Endodermal cell (in vitro differentiated cells): ENCODE measurements around the gene FILIP1. TPM values are rescaled to one million over a fixed set of nuclear protein-coding genes. Genes with fewer than 3 reads are reported as not detected.

Experiments
- DNase-seq: peaks from one replicate; pipeline ENCODE4 v3.0.0-alpha.2; 2017
- H3K27ac ChIP-seq: 2 replicates; pipeline ENCODE4 v1.5.1; 2013; ENCODE audit warnings: mild to moderate bottlenecking, low read depth, low read length, moderate library complexity
- H3K27me3 ChIP-seq: 2 replicates; pipeline ENCODE4 v1.6.1; 2013; ENCODE audit warnings: mild to moderate bottlenecking, low read length, moderate library complexity; ENCODE audit not compliant: insufficient read depth, control insufficient read depth, poor library complexity, severe bottlenecking
- H3K36me3 ChIP-seq: 2 replicates; pipeline ENCODE4 v1.7.0; 2013; ENCODE audit warnings: mild to moderate bottlenecking, low read length, moderate library complexity; ENCODE audit not compliant: control insufficient read depth, insufficient read depth
- H3K4me1 ChIP-seq: one replicate; pipeline ENCODE4 v1.7.0; 2013; ENCODE audit warnings: low read length; ENCODE audit not compliant: control insufficient read depth, insufficient read depth
- H3K4me3 ChIP-seq: 2 replicates; pipeline ENCODE4 v1.5.1; 2013; ENCODE audit warnings: mild to moderate bottlenecking, low read length, moderate library complexity
- H3K9ac ChIP-seq: 2 replicates; pipeline ENCODE4 v1.6.1; 2013; ENCODE audit warnings: mild to moderate bottlenecking, low read length, moderate library complexity; ENCODE audit not compliant: poor library complexity, severe bottlenecking; ENCODE audit errors: extremely low read depth
- H3K9me3 ChIP-seq: 2 replicates; pipeline ENCODE4 v1.6.1; 2013; ENCODE audit warnings: mild to moderate bottlenecking, low read length, moderate library complexity; ENCODE audit not compliant: control insufficient read depth
- H3K27ac Mint-ChIP-seq: 2 replicates; pipeline ENCODE4 v1.8.0; 2020; ENCODE audit warnings: mixed read lengths
- H3K27me3 Mint-ChIP-seq: 2 replicates; pipeline ENCODE4 v1.8.0; 2021; ENCODE audit warnings: mild to moderate bottlenecking, mixed read lengths; ENCODE audit not compliant: insufficient read depth
- H3K36me3 Mint-ChIP-seq: 2 replicates; pipeline ENCODE4 v1.8.0; 2020; ENCODE audit warnings: low read depth, mixed read lengths
- H3K4me1 Mint-ChIP-seq: 2 replicates; pipeline ENCODE4 v1.8.0; 2020; ENCODE audit warnings: mixed read lengths
- H3K4me3 Mint-ChIP-seq: 2 replicates; pipeline ENCODE4 v1.8.0; 2020; ENCODE audit warnings: mild to moderate bottlenecking, moderate library complexity, mixed read lengths
- H3K9me3 Mint-ChIP-seq: 2 replicates; pipeline ENCODE4 v1.8.0; 2020; ENCODE audit warnings: mild to moderate bottlenecking, mixed read lengths
- CTCF ChIP-seq: fragments of 200-600 bp; sonication (generic); conservative IDR thresholded peaks from 2 replicates; pipeline ENCODE4 v1.5.0; 2021; ENCODE audit warnings: antibody characterized with exemption, mild to moderate bottlenecking
- WGBS, 2 experiments: methylation state at CpG; one replicate each; pipeline versions ENCODE4 v1.1.5 to v1.1.7; 2013; ENCODE audit warnings: missing lambda C conversion rate in 2 of 2, mixed read lengths in 1 of 2; ENCODE audit not compliant: insufficient coverage in 1 of 2, insufficient read length in 1 of 2; 5-methylcytosine and 5-hydroxymethylcytosine counted together
- total RNA-seq, 2 donors: library from RNA; stranded (reverse); fragmentation: NEBNext Ultra II Directional in 1 of 2; extraction: Animal tissue kit (Norgen Biotek cat#: 25700) in 1 of 2; gene quantifications; 2 replicates in 1 of 2; 3 replicates in 1 of 2; pipeline ENCODE4 v1.2.1, GENCODE V29; 2021

FILIP1 gene
- total RNA-seq, 2 donors from 2014 or later: 0.35 TPM

GRCh38 chr6:75499640-75500039, 6.0 kb upstream of the FILIP1 start:
- no peaks in the 10 kb centered on the region for H3K27me3 ChIP-seq
- no peak overlapping the region for H3K4me3 ChIP-seq
- TF ChIP-seq CTCF: no peak
- Mint-ChIP-seq H3K4me1 (no peaks in the 10 kb centered on the region), H3K4me3 (no peak overlapping the region), H3K36me3 (no peaks in the 10 kb centered on the region), H3K27me3 (no peaks in the 10 kb centered on the region), H3K27ac (no peak overlapping the region), H3K9me3 (no peaks in the 10 kb centered on the region)
- 90% methylated on average over 4 of the region's 4 CpGs for WGBS, 2 experiments
- H3K27ac ChIP-seq: no peak overlapping the region
- H3K4me1 ChIP-seq: no peaks in the 10 kb centered on the region
- H3K9me3 ChIP-seq: no peaks in the 10 kb centered on the region
- no peaks in the 10 kb centered on the region for H3K36me3 ChIP-seq
- no peak for DNase-seq
- H3K9ac ChIP-seq: no peak overlapping the region

- no peaks in the 10 kb centered on the region for H3K9me3 Mint-ChIP-seq
- no peak overlapping the region for H3K4me3 ChIP-seq
- H3K4me1 ChIP-seq: no peaks in the 10 kb centered on the region
- H3K4me1 Mint-ChIP-seq: no peaks in the 10 kb centered on the region
- H3K4me3 Mint-ChIP-seq: no peak overlapping the region
- no peak for DNase-seq
- H3K27me3 Mint-ChIP-seq: no peaks in the 10 kb centered on the region
- no peaks in the 10 kb centered on the region for H3K9me3 ChIP-seq
- H3K9ac ChIP-seq: no peak overlapping the region
- no peaks in the 10 kb centered on the region for H3K27me3 ChIP-seq
- H3K36me3 ChIP-seq: no peaks in the 10 kb centered on the region
- H3K36me3 Mint-ChIP-seq: no peaks in the 10 kb centered on the region
- TF ChIP-seq CTCF: no peak
- WGBS, 2 experiments: 78 to 88% methylated on average over 1 of the region's 1 CpG
- no peak overlapping the region for H3K27ac Mint-ChIP-seq
- H3K27ac ChIP-seq: no peak overlapping the region
Observed at GRCh38 chr6:75498862-75499261, 5.3 kb upstream of the FILIP1 start.

- H3K4me1 ChIP-seq: no peaks in the 10 kb centered on the region
- DNase-seq: no peak
- no peak for TF ChIP-seq CTCF
- H3K27ac ChIP-seq: no peak overlapping the region
- no peaks in the 10 kb centered on the region for H3K9me3 Mint-ChIP-seq
- H3K4me1 Mint-ChIP-seq: no peaks in the 10 kb centered on the region
- no peak overlapping the region for H3K4me3 Mint-ChIP-seq
- no peak overlapping the region for H3K9ac ChIP-seq
- H3K36me3 Mint-ChIP-seq: no peaks in the 10 kb centered on the region
- no peak overlapping the region for H3K4me3 ChIP-seq
- H3K9me3 ChIP-seq: no peaks in the 10 kb centered on the region
- WGBS, 2 experiments: 93 to 96% methylated on average over 2 to 3 of the region's 3 CpGs
- no peak overlapping the region for H3K27ac Mint-ChIP-seq
- no peaks in the 10 kb centered on the region for H3K36me3 ChIP-seq
- H3K27me3 ChIP-seq: no peaks in the 10 kb centered on the region
- no peaks in the 10 kb centered on the region for H3K27me3 Mint-ChIP-seq
Observed at GRCh38 chr6:75497994-75498393, 4.4 kb upstream of the FILIP1 start.
